Nephron (organoid): ENCODE data around the gene DPP9.

ENCODE experiments used
- H3K27ac Mint-ChIP-seq, 3 experiments: 2 replicates each; pipeline ENCODE4 v1.8.0; 2020; ENCODE audit warnings: mixed read lengths in 3 of 3, mild to moderate bottlenecking in 2 of 3, moderate library complexity in 1 of 3
- H3K27me3 Mint-ChIP-seq: 2 replicates; pipeline ENCODE4 v1.8.0; 2021; ENCODE audit warnings: low read depth, mild to moderate bottlenecking, moderate library complexity, mixed read lengths
- H3K36me3 Mint-ChIP-seq: 2 replicates; pipeline ENCODE4 v1.8.0; 2020; ENCODE audit warnings: low read depth, mixed read lengths
- H3K4me1 Mint-ChIP-seq: 2 replicates; pipeline ENCODE4 v1.8.0; 2020; ENCODE audit warnings: mixed read lengths
- H3K4me3 Mint-ChIP-seq, 3 experiments: 2 replicates each; pipeline ENCODE4 v1.8.0; 2020; ENCODE audit warnings: mild to moderate bottlenecking in 3 of 3, mixed read lengths in 3 of 3, moderate library complexity in 2 of 3
- H3K9me3 Mint-ChIP-seq: 2 replicates; pipeline ENCODE4 v1.8.0; 2020; ENCODE audit warnings: mixed read lengths
- CTCF ChIP-seq, 3 experiments: fragments of 200-600 bp; sonication (generic); IDR thresholded peaks; one replicate each; pipeline ENCODE4 v1.5.0; 2021; ENCODE audit warnings: antibody characterized with exemption in 3 of 3; ENCODE audit not compliant: unreplicated experiment in 3 of 3

DPP9 gene

GRCh38 chr19:4638828-4639530 is 84.7 kb downstream of the DPP9 start, which contains the start of gene TNFAIP8L1:
Gene TNFAIP8L1, plus strand, starts transcription at chr19:4639516. Its CDS starts 12,354 bp downstream, at chr19:4651870.
- H3K36me3 Mint-ChIP-seq: no peaks in the 10 kb centered on the region
- H3K27me3 Mint-ChIP-seq: peaks cover 3% of the 10 kb centered on the region
- no peak for TF ChIP-seq CTCF (IDR thresholded peaks at IDR 0.05; ENCODE audit: unreplicated experiment in 3 of 3)
- peak within 1 kb of the TSS; percentile 87 to 97 (median 89) for H3K27ac Mint-ChIP-seq
- H3K4me1 Mint-ChIP-seq: peaks cover 9% of the 10 kb centered on the region
- no peaks in the 10 kb centered on the region for H3K9me3 Mint-ChIP-seq
- peak within 1 kb of the TSS; percentile 90 to 93 (median 93) for H3K4me3 Mint-ChIP-seq

- no peak overlapping the region for H3K4me3 Mint-ChIP-seq
- H3K27me3 Mint-ChIP-seq: peaks cover 5% of the 10 kb centered on the region
- TF ChIP-seq CTCF (IDR thresholded peaks at IDR 0.05; ENCODE audit: unreplicated experiment in 3 of 3): no peak
- H3K9me3 Mint-ChIP-seq: no peaks in the 10 kb centered on the region
- H3K4me1 Mint-ChIP-seq: peaks cover 12% of the 10 kb centered on the region
- peak overlapping the region in 1 of 3 experiments; percentile 87 for H3K27ac Mint-ChIP-seq
- no peaks in the 10 kb centered on the region for H3K36me3 Mint-ChIP-seq
Measured at GRCh38 chr19:4638317-4638716, 85.3 kb downstream of the DPP9 start.

- Mint-ChIP-seq H3K9me3 (no peaks in the 10 kb centered on the region), H3K4me1 (peaks cover 15% of the 10 kb centered on the region), H3K27me3 (peaks cover 7% of the 10 kb centered on the region), H3K27ac (peak overlapping the region; percentile 46 to 80 (median 72)), H3K4me3 (peak overlapping the region; percentile 71 to 79 (median 79)), H3K36me3 (no peaks in the 10 kb centered on the region)
- TF ChIP-seq CTCF (IDR thresholded peaks at IDR 0.05; ENCODE audit: unreplicated experiment in 3 of 3): no peak
Measured at GRCh38 chr19:4636761-4637160, 86.9 kb downstream of the DPP9 start.

GRCh38 chr19:4636151-4636717 is 87.4 kb downstream of the DPP9 start:
- peak overlapping the region; percentile 46 to 80 (median 72) for H3K27ac Mint-ChIP-seq
- TF ChIP-seq CTCF (IDR thresholded peaks at IDR 0.05; ENCODE audit: unreplicated experiment in 3 of 3): peak; percentile 92 to 97 (median 97)
- H3K36me3 Mint-ChIP-seq: no peaks in the 10 kb centered on the region
- peak overlapping the region; percentile 71 to 79 (median 79) for H3K4me3 Mint-ChIP-seq
- no peaks in the 10 kb centered on the region for H3K9me3 Mint-ChIP-seq
- H3K4me1 Mint-ChIP-seq: peaks cover 15% of the 10 kb centered on the region
- peaks cover 7% of the 10 kb centered on the region for H3K27me3 Mint-ChIP-seq

- Mint-ChIP-seq H3K27me3 (peaks cover 7% of the 10 kb centered on the region), H3K4me1 (peaks cover 15% of the 10 kb centered on the region), H3K4me3 (peak overlapping the region; percentile 68 to 77 (median 74)), H3K9me3 (no peaks in the 10 kb centered on the region), H3K27ac (peak overlapping the region in 1 of 3 experiments; percentile 61), H3K36me3 (no peaks in the 10 kb centered on the region)
- TF ChIP-seq CTCF (IDR thresholded peaks at IDR 0.05; ENCODE audit: unreplicated experiment in 3 of 3): no peak
Measured at GRCh38 chr19:4635754-4636116, 87.9 kb downstream of the DPP9 start.
